Upper lobe of left lung (tissue), 4 donors: ENCODE measurements around the gene ESYT2.

Source experiments
- POLR2A ChIP-seq, 4 donors: fragments of 450-650 bp; IDR thresholded peaks; one replicate each; pipeline ENCODE4 v1.5.1; 2016 to 2017; ENCODE audit warnings: antibody characterized with exemption in 4 of 4, mild to moderate bottlenecking in 2 of 4
- TF ChIP-seq, protein P1 (sequence below), 6 experiments: fragments of 450-650 bp in 4 of 6; fragments of 200-600 bp in 2 of 6; sonication (generic) in 2 of 6; IDR thresholded peaks; one replicate each; pipeline ENCODE4 v1.5.1; 2016 to 2019; ENCODE audit warnings: antibody characterized with exemption in 6 of 6

DNA sequence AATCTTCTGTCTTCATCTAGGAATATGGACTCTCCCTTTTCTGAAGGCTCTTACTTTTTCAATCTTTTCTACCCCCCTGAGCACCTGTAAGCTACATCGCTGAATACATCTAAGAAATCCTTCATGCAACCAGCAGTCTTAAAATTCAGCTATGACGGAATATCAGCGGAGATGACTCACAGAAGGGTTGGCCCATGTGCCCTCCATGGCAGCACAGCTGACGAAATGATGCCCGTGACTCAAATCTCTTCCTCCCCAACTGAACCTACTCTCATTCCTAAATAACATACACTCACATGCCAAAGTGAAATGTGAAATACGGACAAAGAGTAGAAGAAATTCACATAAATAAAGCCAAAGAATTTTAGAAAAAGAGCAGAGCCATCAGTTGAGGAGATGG, 94.4 kb downstream of the ESYT2 start:
- TF ChIP-seq, protein P1, sequence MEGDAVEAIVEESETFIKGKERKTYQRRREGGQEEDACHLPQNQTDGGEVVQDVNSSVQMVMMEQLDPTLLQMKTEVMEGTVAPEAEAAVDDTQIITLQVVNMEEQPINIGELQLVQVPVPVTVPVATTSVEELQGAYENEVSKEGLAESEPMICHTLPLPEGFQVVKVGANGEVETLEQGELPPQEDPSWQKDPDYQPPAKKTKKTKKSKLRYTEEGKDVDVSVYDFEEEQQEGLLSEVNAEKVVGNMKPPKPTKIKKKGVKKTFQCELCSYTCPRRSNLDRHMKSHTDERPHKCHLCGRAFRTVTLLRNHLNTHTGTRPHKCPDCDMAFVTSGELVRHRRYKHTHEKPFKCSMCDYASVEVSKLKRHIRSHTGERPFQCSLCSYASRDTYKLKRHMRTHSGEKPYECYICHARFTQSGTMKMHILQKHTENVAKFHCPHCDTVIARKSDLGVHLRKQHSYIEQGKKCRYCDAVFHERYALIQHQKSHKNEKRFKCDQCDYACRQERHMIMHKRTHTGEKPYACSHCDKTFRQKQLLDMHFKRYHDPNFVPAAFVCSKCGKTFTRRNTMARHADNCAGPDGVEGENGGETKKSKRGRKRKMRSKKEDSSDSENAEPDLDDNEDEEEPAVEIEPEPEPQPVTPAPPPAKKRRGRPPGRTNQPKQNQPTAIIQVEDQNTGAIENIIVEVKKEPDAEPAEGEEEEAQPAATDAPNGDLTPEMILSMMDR (IDR thresholded peaks at IDR 0.05): no peak
- TF ChIP-seq POLR2A (IDR thresholded peaks at IDR 0.05): no peak
